C4-2B (cell line): ENCODE measurements around the gene LAPTM5.

Experiments
- ZFX ChIP-seq: fragments of 450-650 bp; IDR thresholded peaks from 2 replicates; pipeline ENCODE4 v1.6.1; 2017
- TF ChIP-seq, protein P1 (sequence below): fragments of 450-650 bp; conservative IDR thresholded peaks from 2 replicates; pipeline ENCODE4 v1.5.1; 2017; ENCODE audit warnings: mild to moderate bottlenecking

DNA sequence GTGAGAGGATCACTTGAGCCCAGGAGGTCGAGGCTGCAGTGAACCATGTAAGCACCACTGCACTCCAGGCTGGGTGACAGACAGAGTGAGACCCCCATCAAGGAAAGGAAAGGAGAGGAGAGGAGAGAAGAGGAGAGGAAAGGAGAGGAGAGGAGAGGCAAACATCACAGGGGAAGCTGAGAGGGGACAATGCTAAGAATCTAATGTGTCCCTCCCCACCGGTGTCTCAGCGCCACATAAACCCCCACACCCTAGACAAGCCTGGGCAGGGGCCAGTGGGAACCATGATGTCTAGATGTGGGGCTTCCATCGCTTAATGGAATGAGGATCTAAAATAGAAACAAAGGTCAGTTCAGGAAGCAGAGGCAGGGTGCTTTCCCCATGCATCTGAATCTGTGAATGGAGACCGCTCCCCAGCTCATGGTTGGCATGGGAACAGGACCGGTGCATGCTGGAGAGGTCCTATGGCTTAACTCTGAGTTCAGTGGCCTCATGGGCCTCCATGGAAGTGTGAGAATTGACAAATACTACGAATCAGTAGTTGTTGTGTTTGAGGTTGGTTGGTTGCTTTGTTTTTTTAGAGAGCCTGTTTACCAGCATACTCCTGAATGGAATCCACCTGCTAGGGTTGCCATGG is 16.3 kb upstream of the LAPTM5 start:
- TF ChIP-seq, protein P1, sequence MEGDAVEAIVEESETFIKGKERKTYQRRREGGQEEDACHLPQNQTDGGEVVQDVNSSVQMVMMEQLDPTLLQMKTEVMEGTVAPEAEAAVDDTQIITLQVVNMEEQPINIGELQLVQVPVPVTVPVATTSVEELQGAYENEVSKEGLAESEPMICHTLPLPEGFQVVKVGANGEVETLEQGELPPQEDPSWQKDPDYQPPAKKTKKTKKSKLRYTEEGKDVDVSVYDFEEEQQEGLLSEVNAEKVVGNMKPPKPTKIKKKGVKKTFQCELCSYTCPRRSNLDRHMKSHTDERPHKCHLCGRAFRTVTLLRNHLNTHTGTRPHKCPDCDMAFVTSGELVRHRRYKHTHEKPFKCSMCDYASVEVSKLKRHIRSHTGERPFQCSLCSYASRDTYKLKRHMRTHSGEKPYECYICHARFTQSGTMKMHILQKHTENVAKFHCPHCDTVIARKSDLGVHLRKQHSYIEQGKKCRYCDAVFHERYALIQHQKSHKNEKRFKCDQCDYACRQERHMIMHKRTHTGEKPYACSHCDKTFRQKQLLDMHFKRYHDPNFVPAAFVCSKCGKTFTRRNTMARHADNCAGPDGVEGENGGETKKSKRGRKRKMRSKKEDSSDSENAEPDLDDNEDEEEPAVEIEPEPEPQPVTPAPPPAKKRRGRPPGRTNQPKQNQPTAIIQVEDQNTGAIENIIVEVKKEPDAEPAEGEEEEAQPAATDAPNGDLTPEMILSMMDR, result no peak
- TF ChIP-seq ZFX, result no peak
